H1 (cell line): ENCODE measurements around the gene ACY1. TPM values are rescaled to one million over a fixed set of nuclear protein-coding genes. Genes with fewer than 3 reads are reported as not detected.

Experiments
- CTCF ChIA-PET: fragments of 300-600 bp; sonication (Branson Sonifier 250); formaldehyde crosslinking; loops from one replicate; lab custom pipeline; 2021; ENCODE audit not compliant: partially characterized antibody; lab: Charles Lee
- POLR2A ChIA-PET: fragments of 300-600 bp; sonication (Branson Sonifier 250); formaldehyde crosslinking; loops from one replicate; lab custom pipeline; 2021; ENCODE audit warnings: inconsistent platforms; ENCODE audit not compliant: partially characterized antibody; lab: Charles Lee
- DNase-seq, 2 experiments: peaks; one replicate each; pipeline versions ENCODE4 v3.0.0 to v3.0.0-alpha.2; 2010 to 2022; ENCODE audit warnings: low spot score in 2 of 2, low read depth in 1 of 2, mixed read lengths in 1 of 2
- FAIRE-seq: peaks from 2 replicates; lab custom pipeline; 2011; peaks lifted over from hg19 to GRCh38; lab: Jason Lieb, UNC
- H2AFZ ChIP-seq: 2 replicates; pipeline ENCODE4 v1.8.1; 2012; ENCODE audit warnings: low read length, inconsistent platforms
- H2AK5ac ChIP-seq: 2 replicates; pipeline ENCODE4 v1.6.1; 2013; ENCODE audit warnings: low read depth, low read length
- H2BK120ac ChIP-seq: replicated peaks from 2 replicates; pipeline ENCODE3; 2013; ENCODE audit warnings: low read depth, low read length, inconsistent platforms
- H2BK12ac ChIP-seq: 2 replicates; pipeline ENCODE4 v1.6.1; 2013; ENCODE audit warnings: low read depth, low read length
- H2BK15ac ChIP-seq: 2 replicates; pipeline ENCODE4 v1.6.1; 2013; ENCODE audit warnings: low read length
- H2BK20ac ChIP-seq: 2 replicates; pipeline ENCODE4 v1.6.1; 2013; ENCODE audit warnings: low read length
- H2BK5ac ChIP-seq: 2 replicates; pipeline ENCODE4 v1.6.1; 2013; ENCODE audit warnings: low read depth, low read length
- H3K14ac ChIP-seq: 2 replicates; pipeline ENCODE4 v1.6.1; 2013; ENCODE audit warnings: inconsistent platforms; ENCODE audit not compliant: insufficient read length
- H3K18ac ChIP-seq: 2 replicates; pipeline ENCODE4 v1.6.1; 2013; ENCODE audit warnings: low read length; ENCODE audit errors: extremely low read depth
- H3K23ac ChIP-seq: 2 replicates; pipeline ENCODE4 v1.6.1; 2013; ENCODE audit warnings: inconsistent platforms; ENCODE audit not compliant: insufficient read length
- H3K23me2 ChIP-seq: 2 replicates; pipeline ENCODE4 v1.6.1; 2013; ENCODE audit warnings: low read depth, low read length
- H3K27ac ChIP-seq: 2 replicates; pipeline ENCODE4 v1.6.1; 2011; ENCODE audit warnings: low read depth, low read length, inconsistent platforms
- H3K27me3 ChIP-seq, 4 experiments: replicated peaks in 1 of 4; 1 replicate in 1 of 4; 2 replicates in 3 of 4; pipeline versions ENCODE4 v1.6.1 to v1.8.1; 2011 to 2013; ENCODE audit warnings: low read length in 3 of 4, mild to moderate bottlenecking in 3 of 4, inconsistent platforms in 2 of 4, mixed read lengths in 2 of 4, moderate library complexity in 1 of 4; ENCODE audit not compliant: control insufficient read depth in 3 of 4, insufficient read depth in 3 of 4; ENCODE audit errors: extremely low read depth in 1 of 4
- H3K36me3 ChIP-seq, 4 experiments: 2 replicates each; pipeline versions ENCODE4 v1.6.1 to v1.8.1; 2011 to 2013; ENCODE audit warnings: mild to moderate bottlenecking in 4 of 4, low read length in 3 of 4, moderate library complexity in 2 of 4, control low read depth in 1 of 4, inconsistent platforms in 1 of 4; ENCODE audit not compliant: insufficient read depth in 4 of 4, control insufficient read depth in 2 of 4
- H3K4ac ChIP-seq: replicated peaks from 2 replicates; pipeline ENCODE3; 2013; ENCODE audit warnings: low read length, low read depth, mixed read lengths, inconsistent platforms; ENCODE audit not compliant: insufficient read length
- H3K4me1 ChIP-seq, 4 experiments: replicated peaks in 1 of 4; 1 replicate in 1 of 4; 2 replicates in 3 of 4; pipeline versions ENCODE4 v1.6.1 to v1.8.1; 2011 to 2013; ENCODE audit warnings: low read length in 3 of 4, inconsistent platforms in 2 of 4, mixed read lengths in 1 of 4; ENCODE audit not compliant: insufficient read depth in 4 of 4, control insufficient read depth in 3 of 4
- H3K4me2 ChIP-seq, 2 experiments: 2 replicates each; pipeline versions ENCODE4 v1.6.1 to v1.8.1; 2011 to 2013; ENCODE audit warnings: low read depth in 2 of 2, low read length in 2 of 2, control low read depth in 1 of 2, inconsistent platforms in 1 of 2, mild to moderate bottlenecking in 1 of 2; ENCODE audit not compliant: insufficient read depth in 1 of 2
- H3K4me3 ChIP-seq, 4 experiments: fragments of 200-600, 300-600 bp in 1 of 4; sonication (generic), shearing (Covaris generic), sonication (Bioruptor Twin) in 1 of 4; 2 replicates each; pipeline versions ENCODE4 v1.5.1 to v1.8.1; 2011 to 2016; ENCODE audit warnings: low read length in 4 of 4, low read depth in 3 of 4, control low read depth in 2 of 4, inconsistent platforms in 2 of 4, mild to moderate bottlenecking in 2 of 4, mixed read lengths in 1 of 4, moderate library complexity in 1 of 4; ENCODE audit not compliant: insufficient read depth in 2 of 4; ENCODE audit errors: extremely low read depth in 1 of 4
- H3K56ac ChIP-seq: replicated peaks from 2 replicates; pipeline ENCODE3; 2013; ENCODE audit warnings: low read depth, mild to moderate bottlenecking, mixed read lengths, low read length, inconsistent platforms; ENCODE audit not compliant: insufficient read length
- H3K79me1 ChIP-seq: 2 replicates; pipeline ENCODE4 v1.6.1; 2013; ENCODE audit warnings: low read depth, low read length, control low read depth
- H3K79me2 ChIP-seq, 2 experiments: 2 replicates each; pipeline versions ENCODE4 v1.6.1 to v1.8.1; 2012 to 2013; ENCODE audit warnings: low read length in 2 of 2, mild to moderate bottlenecking in 2 of 2, inconsistent platforms in 1 of 2; ENCODE audit not compliant: insufficient read depth in 2 of 2, control insufficient read depth in 1 of 2
- H3K9ac ChIP-seq, 4 experiments: replicated peaks in 1 of 4; 1 replicate in 1 of 4; 2 replicates in 3 of 4; pipeline versions ENCODE4 v1.6.1 to v1.8.1; 2011 to 2013; ENCODE audit warnings: low read depth in 3 of 4, low read length in 3 of 4, control low read depth in 2 of 4, mild to moderate bottlenecking in 2 of 4, moderate library complexity in 2 of 4, inconsistent platforms in 1 of 4; ENCODE audit errors: extremely low read depth in 1 of 4
- H3K9me3 ChIP-seq, 2 experiments: 2 replicates each; pipeline versions ENCODE4 v1.6.1 to v1.8.1; 2012 to 2013; ENCODE audit warnings: mild to moderate bottlenecking in 2 of 2, moderate library complexity in 2 of 2, control low read depth in 1 of 2, inconsistent platforms in 1 of 2, low read depth in 1 of 2, low read length in 1 of 2, mixed read lengths in 1 of 2; ENCODE audit not compliant: insufficient read depth in 2 of 2
- H4K20me1 ChIP-seq, 2 experiments: replicated peaks in 1 of 2; 2 replicates each; pipeline versions ENCODE3 to v1.8.1; 2011 to 2013; ENCODE audit warnings: inconsistent platforms in 2 of 2, low read length in 2 of 2, mild to moderate bottlenecking in 1 of 2; ENCODE audit not compliant: insufficient read depth in 2 of 2, control insufficient read depth in 1 of 2
- H4K5ac ChIP-seq: 2 replicates; pipeline ENCODE4 v1.6.1; 2013; ENCODE audit warnings: low read length, low read depth, mixed read lengths, inconsistent platforms; ENCODE audit not compliant: insufficient read length
- H4K8ac ChIP-seq: 2 replicates; pipeline ENCODE4 v1.8.0; 2013; ENCODE audit warnings: mild to moderate bottlenecking, moderate library complexity, low read length, inconsistent platforms; ENCODE audit not compliant: insufficient read depth; ENCODE audit errors: extremely low read depth
- H4K91ac ChIP-seq: replicated peaks from 2 replicates; pipeline ENCODE3; 2013; ENCODE audit warnings: low read length, mixed read lengths, inconsistent platforms; ENCODE audit not compliant: insufficient read length
- BCL11A ChIP-seq, 2 experiments: IDR thresholded peaks; one replicate each; pipeline ENCODE4 v1.6.1; 2011; ENCODE audit warnings: low read depth in 2 of 2, low read length in 2 of 2, mild to moderate bottlenecking in 2 of 2
- EGR1 ChIP-seq: IDR thresholded peaks from 2 replicates; pipeline ENCODE4 v1.6.1; 2011; ENCODE audit warnings: low read depth, low read length, borderline replicate concordance
- FOSL1 ChIP-seq: IDR thresholded peaks from 2 replicates; pipeline ENCODE4 v1.6.1; 2011; ENCODE audit warnings: mild to moderate bottlenecking, low read depth, low read length, moderate library complexity; ENCODE audit not compliant: insufficient read depth
- HDAC2 ChIP-seq, 2 experiments: fragments of 300-600 bp in 1 of 2; sonication (generic) in 1 of 2; IDR thresholded peaks; 2 replicates each; pipeline ENCODE4 v1.6.1; 2011 to 2012; ENCODE audit warnings: low read depth in 2 of 2, low read length in 2 of 2, mild to moderate bottlenecking in 2 of 2, moderate library complexity in 2 of 2, borderline replicate concordance in 1 of 2, inconsistent platforms in 1 of 2
- JUN ChIP-seq: IDR thresholded peaks from 2 replicates; pipeline ENCODE4 v1.6.1; 2011; ENCODE audit warnings: low read depth, mild to moderate bottlenecking, improper control_type of control experiment, low read length
- POLR2AphosphoS5 ChIP-seq: IDR thresholded peaks from 2 replicates; pipeline ENCODE4 v1.6.1; 2011; ENCODE audit warnings: low read depth, low read length
- RAD21 ChIP-seq, 2 experiments: IDR thresholded peaks in 1 of 2; conservative IDR thresholded peaks in 1 of 2; 2 replicates each; pipeline ENCODE4 v1.6.1; 2011; ENCODE audit warnings: low read depth in 2 of 2, low read length in 2 of 2, improper control_type of control experiment in 1 of 2, inconsistent platforms in 1 of 2, mild to moderate bottlenecking in 1 of 2, moderate library complexity in 1 of 2
- WGBS, 2 experiments: shearing (Covaris generic) in 1 of 2; methylation state at CpG; one replicate each; pipeline versions ENCODE4 v1.1.6 to v1.1.7; 2013 to 2015; ENCODE audit warnings: low lambda C conversion rate in 2 of 2, mixed read lengths in 2 of 2, inconsistent platforms in 1 of 2, low coverage in 1 of 2, missing lambda C conversion rate in 1 of 2; ENCODE audit not compliant: insufficient replicate concordance in 2 of 2, insufficient coverage in 1 of 2, insufficient read length in 1 of 2; ENCODE audit errors: extremely low coverage in 1 of 2, missing lambda C conversion rate in 1 of 2; 5-methylcytosine and 5-hydroxymethylcytosine counted together
- polyA plus RNA-seq, 7 experiments: library from polyadenylated mRNA; depleted of rRNA in 3 of 7; stranded (reverse) in 5 of 7; unstranded in 2 of 7; fragments of >200 nt in 5 of 7; fragments of 200-250 nt in 2 of 7; gene quantifications; 1 replicate in 5 of 7; 2 replicates in 1 of 7; 4 replicates in 1 of 7; pipeline versions ENCODE4 v1.2.1 to v1.2.3, GENCODE V29; 2011 to 2013; ENCODE audit warnings: missing spikeins in 2 of 7, mixed read lengths in 2 of 7
- total RNA-seq: library from RNA; stranded (reverse); fragmentation: NEBNext Ultra II Directional; extraction: Animal tissue kit (Norgen Biotek cat#: 25700); gene quantifications from 2 replicates; pipeline ENCODE4 v1.2.1, GENCODE V29; 2021

ACY1 gene
- total and polyA plus RNA-seq, 2 of the 8 experiments (the other 6 are each of a cell fraction or from before 2014, with no cell fraction given): 48.3 to 113 TPM

GRCh38 chr3:51966016-51966415, 17.3 kb upstream of the ACY1 start:
- Histone ChIP-seq H3K79me2 (no peaks in the 10 kb centered on the region), H2AK5ac (no peak overlapping the region), H3K27me3 (peaks cover 0 to 13% (median 2%) of the 10 kb centered on the region in 4 experiments; a peak in 5 of 7 replicates), H3K4me2 (peak overlapping the region in 1 of 2 experiments; percentile 85; a peak in 3 of 4 replicates), H2BK20ac (no peak overlapping the region), H3K4me3 (peak overlapping the region in 1 of 4 experiments; percentile 64; a peak in 1 of 8 replicates), H3K23me2 (peaks cover 9% of the 10 kb centered on the region; the same call in 1 of the 2 replicates), H3K56ac (no peak overlapping the region), H3K18ac (peak overlapping the region; percentile 60; the same call in 1 of the 2 replicates), H3K27ac (no peak overlapping the region), H3K23ac (no peak overlapping the region), H2BK15ac (peak overlapping the region; percentile 46; the same call in 1 of the 2 replicates), H3K36me3 (no peaks in the 10 kb centered on the region), H3K14ac (no peak overlapping the region), H4K91ac (no peak overlapping the region), H2BK12ac (peak overlapping the region; percentile 80; the same call in 1 of the 2 replicates), H2BK120ac (no peak overlapping the region), H4K5ac (no peak overlapping the region), H3K4ac (no peak overlapping the region), H3K79me1 (no peaks in the 10 kb centered on the region), H3K9ac (no peak overlapping the region), H2BK5ac (0 out of 2 replicates have a peak overlapping the region, but pooled peaks have one; percentile 44), H2AFZ (no peak overlapping the region), H4K8ac (no peak overlapping the region), H3K4me1 (peaks cover 12 to 42% (median 33%) of the 10 kb centered on the region in 4 experiments), H4K20me1 (peaks cover 0 to 8% of the 10 kb centered on the region in 2 experiments), H3K9me3 (no peaks in the 10 kb centered on the region)
- TF ChIP-seq BCL11A (IDR thresholded peaks at IDR 0.05; ENCODE audit: low read depth in 2 of 2, low read length in 2 of 2) (no peak), JUN (no peak), HDAC2 (IDR thresholded peaks at IDR 0.05; ENCODE audit: borderline replicate concordance in 1 of 2, low read depth in 2 of 2, low read length in 2 of 2) (no peak), POLR2AphosphoS5 (no peak), EGR1 (no peak), RAD21 (IDR thresholded peaks at IDR 0.05 in 1 of 2, conservative IDR thresholded peaks at IDR 0.05 in 1 of 2; ENCODE audit: low read depth in 2 of 2, low read length in 2 of 2) (no peak), FOSL1 (no peak)
- CTCF ChIA-PET: interaction anchor here (1.7 to 10.5 kb wide), 5 partner anchors 8 to 87 kb away, joined by 4 to 66 read pairs (median 25); partner anchors contain the start of genes ABHD14A, ABHD14B, ACY1 and PARP3
- FAIRE-seq: no peak
- 88% methylated on average over 2 of the region's 2 CpGs; no CpG with 5 or more reads in 1 of the 2 experiments for WGBS, 2 experiments
- DNase-seq: no peak
- POLR2A ChIA-PET: interaction anchor here (0.7 to 29.3 kb wide), 10 partner anchors 7 to 565 kb away, joined by 3 to 923 read pairs (median 4); partner anchors contain the start of genes ABHD14A, ABHD14B, ACY1 and GPR62
